ENCODE measurements around the gene SREBF2. TPM values are rescaled to one million over a fixed set of nuclear protein-coding genes. Genes with fewer than 3 reads are reported as not detected.

Gene SREBF2
- total and polyA plus RNA-seq, 10 of the 15 experiments (the other 5 are each of a cell fraction or from before 2014, with no cell fraction given), result 2.4 to 177 (median 78.8) TPM

DNA sequence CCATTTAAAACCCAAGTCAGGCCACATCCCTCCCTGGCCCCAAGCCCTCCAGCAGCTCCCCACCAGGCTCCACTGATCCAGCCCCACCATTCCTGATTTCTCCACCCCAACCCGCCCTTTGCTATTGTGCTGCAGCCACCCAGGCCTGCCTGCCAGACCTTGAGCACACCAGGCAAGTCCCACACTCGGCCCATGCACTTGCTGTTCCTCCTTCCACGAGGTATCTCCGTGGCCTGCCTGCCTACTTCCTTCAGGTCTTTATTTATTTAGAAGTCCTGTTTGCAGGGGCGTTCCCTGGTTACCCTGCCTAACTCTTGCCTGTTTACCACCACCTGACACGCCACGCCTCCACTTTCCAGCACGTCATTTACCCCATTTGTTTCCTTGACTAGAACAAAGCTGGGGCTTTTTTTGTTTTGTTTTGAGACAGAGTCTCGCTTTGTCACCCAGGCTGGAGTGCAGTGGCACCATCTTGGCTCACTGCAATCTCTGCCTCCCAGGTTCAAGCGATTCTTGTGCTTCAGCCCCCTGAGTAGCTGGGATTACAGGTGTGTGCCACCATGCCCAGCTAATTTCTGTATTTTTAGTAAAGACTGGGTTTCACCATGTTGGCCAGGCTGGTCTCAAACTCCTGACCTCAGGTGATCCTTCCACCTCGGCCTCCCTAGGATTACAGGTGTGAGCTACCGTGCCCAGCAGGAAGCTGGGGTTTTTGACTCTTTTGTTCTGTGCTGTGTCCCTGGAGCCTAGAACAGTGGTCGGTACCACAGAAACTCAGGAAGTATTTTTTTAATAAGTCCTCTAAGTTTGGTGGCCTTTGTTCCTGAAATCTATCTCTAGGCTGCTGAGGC is 107.3 kb downstream of the SREBF2 start (continued):
- TF ChIP-seq, protein P1, sequence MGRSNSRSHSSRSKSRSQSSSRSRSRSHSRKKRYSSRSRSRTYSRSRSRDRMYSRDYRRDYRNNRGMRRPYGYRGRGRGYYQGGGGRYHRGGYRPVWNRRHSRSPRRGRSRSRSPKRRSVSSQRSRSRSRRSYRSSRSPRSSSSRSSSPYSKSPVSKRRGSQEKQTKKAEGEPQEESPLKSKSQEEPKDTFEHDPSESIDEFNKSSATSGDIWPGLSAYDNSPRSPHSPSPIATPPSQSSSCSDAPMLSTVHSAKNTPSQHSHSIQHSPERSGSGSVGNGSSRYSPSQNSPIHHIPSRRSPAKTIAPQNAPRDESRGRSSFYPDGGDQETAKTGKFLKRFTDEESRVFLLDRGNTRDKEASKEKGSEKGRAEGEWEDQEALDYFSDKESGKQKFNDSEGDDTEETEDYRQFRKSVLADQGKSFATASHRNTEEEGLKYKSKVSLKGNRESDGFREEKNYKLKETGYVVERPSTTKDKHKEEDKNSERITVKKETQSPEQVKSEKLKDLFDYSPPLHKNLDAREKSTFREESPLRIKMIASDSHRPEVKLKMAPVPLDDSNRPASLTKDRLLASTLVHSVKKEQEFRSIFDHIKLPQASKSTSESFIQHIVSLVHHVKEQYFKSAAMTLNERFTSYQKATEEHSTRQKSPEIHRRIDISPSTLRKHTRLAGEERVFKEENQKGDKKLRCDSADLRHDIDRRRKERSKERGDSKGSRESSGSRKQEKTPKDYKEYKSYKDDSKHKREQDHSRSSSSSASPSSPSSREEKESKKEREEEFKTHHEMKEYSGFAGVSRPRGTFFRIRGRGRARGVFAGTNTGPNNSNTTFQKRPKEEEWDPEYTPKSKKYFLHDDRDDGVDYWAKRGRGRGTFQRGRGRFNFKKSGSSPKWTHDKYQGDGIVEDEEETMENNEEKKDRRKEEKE (IDR thresholded peaks at IDR 0.05), result no peak
- TF ChIP-seq PAX5 (IDR thresholded peaks at IDR 0.05; ENCODE audit: borderline replicate concordance, low read depth, low read length) (peak; percentile 61; the same call in 1 of the 2 replicates), SUZ12 (IDR thresholded peaks at IDR 0.05; ENCODE audit: unreplicated experiment) (no peak), NRF1 (conservative IDR thresholded peaks at IDR 0.05; ENCODE audit: low read depth, low read length) (no peak), EGR1 (IDR thresholded peaks at IDR 0.05; ENCODE audit: borderline replicate concordance in 1 of 2, low read depth in 2 of 2, low read length in 2 of 2) (0 out of 3 replicates have a peak, but pooled peaks of 1 of the 2 experiments have one; percentile 38), RBBP5 (conservative IDR thresholded peaks at IDR 0.05) (0 out of 2 replicates have a peak, but pooled peaks have one; percentile 43), FOXK2 (IDR thresholded peaks at IDR 0.05) (peak; percentile 93), POLR2A (IDR thresholded peaks at IDR 0.05; ENCODE audit: low read depth, low read length) (peak; percentile 96), ASH2L (IDR thresholded peaks at IDR 0.05; ENCODE audit: borderline replicate concordance, low read depth) (peak; percentile 54; the same call in 1 of the 2 replicates), PKNOX1 (IDR thresholded peaks at IDR 0.05) (peak; percentile 87), HDAC2 (IDR thresholded peaks at IDR 0.05) (no peak), GATAD2B (conservative IDR thresholded peaks at IDR 0.05; ENCODE audit: low read depth) (peak; percentile 96), RB1 (IDR thresholded peaks at IDR 0.05; ENCODE audit: borderline replicate concordance) (no peak; the same call in 1 of the 2 replicates), TCF12 (IDR thresholded peaks at IDR 0.05; ENCODE audit: low read depth, low read length) (peak; percentile 49; the same call in 1 of the 2 replicates), ZZZ3 (IDR thresholded peaks at IDR 0.05; ENCODE audit: control insufficient read depth, insufficient read length, low read depth) (no peak), MYB (IDR thresholded peaks at IDR 0.05; ENCODE audit: borderline replicate concordance, low read depth, low read length) (0 out of 2 replicates have a peak, but pooled peaks have one; percentile 63)
- TF ChIP-seq, protein P2, sequence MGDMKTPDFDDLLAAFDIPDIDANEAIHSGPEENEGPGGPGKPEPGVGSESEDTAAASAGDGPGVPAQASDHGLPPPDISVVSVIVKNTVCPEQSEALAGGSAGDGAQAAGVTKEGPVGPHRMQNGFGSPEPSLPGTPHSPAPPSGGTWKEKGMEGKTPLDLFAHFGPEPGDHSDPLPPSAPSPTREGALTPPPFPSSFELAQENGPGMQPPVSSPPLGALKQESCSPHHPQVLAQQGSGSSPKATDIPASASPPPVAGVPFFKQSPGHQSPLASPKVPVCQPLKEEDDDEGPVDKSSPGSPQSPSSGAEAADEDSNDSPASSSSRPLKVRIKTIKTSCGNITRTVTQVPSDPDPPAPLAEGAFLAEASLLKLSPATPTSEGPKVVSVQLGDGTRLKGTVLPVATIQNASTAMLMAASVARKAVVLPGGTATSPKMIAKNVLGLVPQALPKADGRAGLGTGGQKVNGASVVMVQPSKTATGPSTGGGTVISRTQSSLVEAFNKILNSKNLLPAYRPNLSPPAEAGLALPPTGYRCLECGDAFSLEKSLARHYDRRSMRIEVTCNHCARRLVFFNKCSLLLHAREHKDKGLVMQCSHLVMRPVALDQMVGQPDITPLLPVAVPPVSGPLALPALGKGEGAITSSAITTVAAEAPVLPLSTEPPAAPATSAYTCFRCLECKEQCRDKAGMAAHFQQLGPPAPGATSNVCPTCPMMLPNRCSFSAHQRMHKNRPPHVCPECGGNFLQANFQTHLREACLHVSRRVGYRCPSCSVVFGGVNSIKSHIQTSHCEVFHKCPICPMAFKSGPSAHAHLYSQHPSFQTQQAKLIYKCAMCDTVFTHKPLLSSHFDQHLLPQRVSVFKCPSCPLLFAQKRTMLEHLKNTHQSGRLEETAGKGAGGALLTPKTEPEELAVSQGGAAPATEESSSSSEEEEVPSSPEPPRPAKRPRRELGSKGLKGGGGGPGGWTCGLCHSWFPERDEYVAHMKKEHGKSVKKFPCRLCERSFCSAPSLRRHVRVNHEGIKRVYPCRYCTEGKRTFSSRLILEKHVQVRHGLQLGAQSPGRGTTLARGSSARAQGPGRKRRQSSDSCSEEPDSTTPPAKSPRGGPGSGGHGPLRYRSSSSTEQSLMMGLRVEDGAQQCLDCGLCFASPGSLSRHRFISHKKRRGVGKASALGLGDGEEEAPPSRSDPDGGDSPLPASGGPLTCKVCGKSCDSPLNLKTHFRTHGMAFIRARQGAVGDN (IDR thresholded peaks at IDR 0.05), result peak; percentile 93
